Activated CD4-positive, alpha-beta T cell treated with anti-CD3 and anti-CD28 coated beads for 24 hours (primary cell): Measurements from ENCODE around the gene THSD7A.
"Not testable (repeated sequence)": the region's sequence is repeated elsewhere in the genome, so short reads cannot be mapped to it uniquely, and the experiment has no call there.

Experiments
- DNase-seq, 2 donors: peaks; one replicate each; pipeline ENCODE4 v3.0.0-alpha.2; 2020; ENCODE audit warnings: low read depth in 2 of 2

The THSD7A gene

DNA sequence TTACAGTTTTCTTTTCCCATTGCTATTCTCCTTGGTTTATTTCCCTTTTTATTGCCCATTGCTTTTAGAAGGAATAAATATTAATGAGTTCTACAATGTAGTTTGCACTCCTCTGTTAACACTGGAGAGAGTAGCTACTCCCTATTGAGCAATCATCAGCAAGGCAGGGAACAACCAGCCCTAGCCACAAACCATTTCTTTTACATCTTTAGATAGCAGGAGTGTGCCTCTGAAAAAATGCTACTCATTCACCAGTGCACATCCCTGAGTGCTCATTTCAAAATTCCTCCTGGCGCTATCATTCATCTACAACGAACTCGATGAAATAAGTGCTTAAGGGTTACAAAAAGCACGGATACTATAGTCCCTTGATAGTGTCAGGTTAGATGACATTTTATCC is 252.9 kb downstream of the THSD7A start:
- DNase-seq, result no peak

DNA sequence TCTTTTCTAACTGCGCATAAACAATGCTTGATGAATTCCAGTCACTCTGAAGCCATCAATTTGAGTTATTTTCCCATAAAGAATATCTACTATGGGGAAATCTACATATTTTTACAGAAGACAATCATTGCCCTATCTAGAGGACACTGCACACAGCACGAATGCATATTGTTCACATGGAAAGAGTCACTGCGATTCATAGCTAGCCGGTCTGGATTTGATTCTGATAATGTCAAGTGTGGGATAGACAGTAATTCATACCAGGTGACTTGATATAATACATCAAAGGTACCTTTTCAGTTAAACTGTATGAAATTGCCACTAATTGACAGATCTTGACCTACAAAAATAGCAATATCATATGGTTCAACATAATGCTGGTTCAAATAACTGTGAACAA is 255.7 kb downstream of the THSD7A start:
- DNase-seq, result no peak

GRCh38 chr7:11573128-11573750 is 258.8 kb downstream of the THSD7A start:
- DNase-seq, result no peak

GRCh38 chr7:11570922-11571550 is 261.0 kb downstream of the THSD7A start:
- no peak for DNase-seq

DNA sequence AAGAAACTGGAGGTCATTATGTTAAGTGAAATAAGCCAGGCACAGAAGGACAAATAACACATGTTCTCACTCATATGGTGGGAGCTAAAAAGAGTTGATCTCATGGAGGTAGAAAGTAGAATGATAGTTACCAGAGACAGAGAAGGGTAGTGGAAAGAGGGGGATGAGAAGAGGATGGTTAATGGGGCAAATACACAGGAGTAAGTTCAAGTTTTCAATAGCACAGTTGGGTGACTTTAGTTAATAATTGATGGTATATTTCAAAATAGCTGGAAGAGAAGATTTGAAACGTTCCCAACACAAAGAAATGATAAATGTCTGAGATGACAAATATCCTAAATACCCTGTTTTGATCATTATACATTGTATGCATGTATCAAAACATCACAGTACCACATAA is 261.8 kb downstream of the THSD7A start:
- no peak for DNase-seq

GRCh38 chr7:11567571-11567970 is 264.4 kb downstream of the THSD7A start:
- no peak for DNase-seq

DNA sequence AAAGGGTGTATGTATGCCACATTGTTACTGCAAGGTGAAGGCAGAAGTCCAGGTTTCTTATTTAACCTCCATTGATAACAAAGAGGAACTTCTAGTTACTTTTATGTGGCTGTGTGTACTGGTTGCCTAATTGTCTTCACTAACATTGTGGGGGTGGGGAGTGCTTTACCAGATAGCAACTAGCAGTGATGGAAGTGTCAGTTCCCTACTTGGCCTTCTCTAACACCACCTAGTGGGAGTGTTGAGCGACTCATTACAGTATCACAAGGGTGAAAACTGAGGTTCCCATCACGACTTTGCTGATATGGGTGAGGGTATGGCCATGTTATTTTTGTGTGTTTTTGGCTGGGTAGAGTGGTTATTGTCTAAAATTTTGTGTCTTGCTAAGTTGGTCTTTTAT is 274.4 kb downstream of the THSD7A start:
- DNase-seq, result no peak

GRCh38 chr7:11552676-11553296 is 279.2 kb downstream of the THSD7A start:
- DNase-seq, result no peak

GRCh38 chr7:11551470-11551869 is 280.5 kb downstream of the THSD7A start:
- no peak for DNase-seq

- DNase-seq, result no peak
Measured at GRCh38 chr7:11548532-11548931, 283.5 kb downstream of the THSD7A start.

GRCh38 chr7:11541330-11541729 is 290.7 kb downstream of the THSD7A start:
- DNase-seq, result no peak

DNA sequence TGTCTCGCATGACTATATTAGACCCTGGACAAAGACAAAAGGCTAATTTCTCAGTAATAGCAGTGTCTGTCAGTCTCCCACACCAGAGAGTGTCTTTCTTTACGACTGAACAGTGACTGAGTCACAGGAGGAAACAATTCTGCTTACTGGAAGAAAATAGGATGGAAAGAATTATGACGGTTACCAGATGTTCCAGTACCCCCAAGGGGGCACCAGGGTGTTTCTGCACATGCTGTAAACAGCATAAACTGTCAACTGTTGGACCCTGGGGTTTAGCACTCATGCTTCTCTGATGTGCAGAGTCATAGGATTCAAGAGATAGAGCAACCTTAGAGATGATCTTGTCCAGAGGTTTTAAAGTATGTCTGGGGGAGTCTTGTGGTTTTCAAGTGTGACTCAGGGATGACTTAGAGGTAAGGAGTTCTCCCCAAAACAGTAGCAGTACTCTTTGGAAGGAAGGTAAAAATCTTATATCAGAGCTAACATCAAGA is 291.7 kb downstream of the THSD7A start:
- no peak for DNase-seq

GRCh38 chr7:11539853-11540252 is 292.1 kb downstream of the THSD7A start:
- no peak for DNase-seq

GRCh38 chr7:11538751-11539299 is 293.2 kb downstream of the THSD7A start:
- DNase-seq, result no peak

- DNase-seq, result no peak
Measured at GRCh38 chr7:11533229-11533820, 298.7 kb downstream of the THSD7A start.

DNA sequence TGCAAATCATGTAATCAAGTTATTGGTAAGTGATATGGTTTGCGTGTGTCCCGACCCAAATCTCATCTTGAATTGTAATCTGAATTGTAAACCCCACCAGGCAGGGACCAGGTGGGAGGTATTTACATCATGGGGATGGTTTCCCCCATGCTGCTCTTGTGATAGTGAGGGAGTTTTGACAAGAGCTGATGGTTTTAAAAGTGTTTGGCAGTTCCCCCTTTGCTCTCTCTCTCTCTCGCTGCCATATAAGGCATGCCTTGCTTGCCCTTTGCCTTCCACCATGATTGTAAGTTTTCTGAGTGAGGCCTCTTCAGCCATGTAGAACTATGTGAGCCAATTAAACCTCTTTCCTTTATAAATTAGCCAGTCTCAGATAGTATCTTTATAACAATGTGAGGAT is 302.6 kb downstream of the THSD7A start:
- DNase-seq, result no peak

DNA sequence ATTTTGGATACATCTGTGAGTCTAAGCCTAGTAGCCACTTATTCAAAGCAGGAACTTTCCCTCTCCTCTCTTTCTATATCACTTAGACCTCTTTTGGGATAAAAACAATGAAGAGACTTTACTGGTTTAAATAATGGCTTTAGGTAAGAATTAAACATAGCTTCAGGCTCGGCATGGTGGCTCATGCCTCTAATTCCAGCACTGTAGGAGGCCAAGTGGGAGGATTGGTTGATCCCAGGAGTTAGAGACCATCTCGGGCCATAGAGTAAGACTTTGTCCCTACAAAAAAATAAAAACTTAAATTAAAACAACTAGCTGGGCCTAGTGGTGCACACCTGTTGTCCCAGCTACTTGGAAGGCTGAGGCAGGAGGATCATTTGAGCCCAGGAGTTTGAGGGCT is 304.3 kb downstream of the THSD7A start:
- no peak for DNase-seq

DNA sequence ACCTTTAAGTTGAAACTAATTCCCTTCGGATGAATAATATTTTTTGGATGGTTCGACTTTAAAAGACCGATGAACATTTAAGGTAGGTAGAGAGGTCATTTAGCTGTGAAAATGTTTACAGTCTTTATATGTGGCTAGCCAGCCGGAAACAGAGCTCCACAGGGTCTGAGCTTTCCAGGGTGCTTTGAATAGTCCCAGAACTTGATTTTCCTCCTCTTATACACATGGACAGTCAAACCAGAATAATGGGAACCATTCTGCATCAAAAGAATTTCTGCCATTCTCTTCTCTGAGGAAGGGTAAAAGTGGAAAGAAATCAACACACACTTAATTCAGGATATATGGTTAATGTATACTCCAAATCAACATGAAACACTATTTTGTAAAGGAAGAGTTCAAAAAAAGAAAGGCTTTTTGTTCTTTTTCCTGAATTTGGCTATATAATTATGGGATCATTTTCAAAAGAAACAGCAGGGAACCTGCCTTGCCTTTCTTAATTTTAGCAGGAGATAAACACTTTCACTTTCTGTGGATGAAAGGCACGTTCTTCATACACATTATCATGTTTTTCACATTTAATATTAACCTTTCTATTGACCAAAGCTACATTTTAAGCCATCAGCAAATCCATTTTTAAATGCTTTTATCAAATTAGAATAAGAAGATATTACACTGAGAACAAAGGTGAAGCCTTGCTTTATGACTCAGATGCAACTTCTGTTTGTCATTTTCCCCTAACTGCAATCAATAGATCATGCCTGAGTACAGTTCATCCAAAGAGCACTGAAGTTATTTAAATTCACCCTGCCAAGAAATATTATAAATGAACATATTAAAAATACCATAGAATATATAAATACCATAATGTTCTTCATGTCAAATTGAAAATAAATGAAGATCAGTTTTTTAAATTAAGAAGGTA is 307.3 kb downstream of the THSD7A start:
- DNase-seq, result no peak

DNA sequence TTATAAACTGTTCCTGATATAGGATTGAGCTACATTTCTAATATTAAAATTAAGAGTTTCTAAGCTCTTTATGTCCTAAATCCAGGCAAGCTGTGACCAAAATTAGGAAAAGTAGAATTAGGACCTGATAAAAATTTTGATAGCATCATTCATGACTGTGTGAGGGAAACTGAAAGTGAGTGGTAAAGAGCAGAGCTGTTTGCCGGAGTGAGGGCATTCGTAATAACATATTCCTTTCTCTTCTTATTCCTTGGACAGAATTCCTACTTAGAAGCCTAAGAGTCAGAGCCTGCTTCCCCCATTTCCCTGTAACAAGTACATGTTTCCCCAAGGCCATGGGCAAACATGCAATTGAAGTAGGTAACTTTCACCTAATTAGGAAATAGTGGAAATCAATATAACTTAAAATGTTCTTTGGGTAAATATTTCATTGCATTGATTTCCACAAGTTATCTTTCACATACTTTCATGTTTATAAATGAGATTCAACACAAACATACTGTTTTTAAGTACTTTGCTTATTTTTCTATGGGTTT is 310.0 kb downstream of the THSD7A start:
- DNase-seq, result not testable (repeated sequence)

- DNase-seq, result no peak
Measured at GRCh38 chr7:11517853-11518252, 314.1 kb downstream of the THSD7A start.

DNA sequence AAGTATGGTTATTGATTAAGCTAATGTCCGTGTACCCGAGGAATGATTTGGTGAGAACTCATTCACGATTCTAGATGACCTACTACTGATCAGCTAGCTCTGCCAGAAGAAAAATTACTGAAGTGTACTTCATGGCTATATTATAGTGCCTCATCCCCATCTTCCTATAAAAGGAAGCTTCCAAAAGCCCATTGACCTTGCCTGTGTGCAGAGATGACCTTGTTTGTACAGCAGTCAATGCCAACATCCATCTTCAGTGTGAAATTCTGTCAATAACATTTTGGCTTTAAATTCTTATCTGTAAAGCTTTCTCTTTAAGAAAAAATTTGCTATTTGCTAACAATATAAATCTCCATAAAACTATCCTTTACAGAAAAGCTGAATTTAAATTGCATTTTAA is 315.7 kb downstream of the THSD7A start:
- DNase-seq, result no peak
